Colonic mucosa (tissue), 4 donors: Measurements from ENCODE around the gene MND1. TPM values are rescaled to one million over a fixed set of nuclear protein-coding genes. Genes with fewer than 3 reads are reported as not detected.

Source experiments
- DNase-seq: peaks from one replicate; pipeline ENCODE4 v3.0.0-alpha.2; 2020
- H3K27ac ChIP-seq: fragments of 200-600 bp; one replicate; pipeline ENCODE4 v1.8.0; 2021
- H3K27me3 ChIP-seq: fragments of 200-600 bp; one replicate; pipeline ENCODE4 v1.8.0; 2021
- H3K36me3 ChIP-seq: fragments of 200-600 bp; one replicate; pipeline ENCODE4 v1.8.0; 2021
- H3K4me1 ChIP-seq: fragments of 200-600 bp; one replicate; pipeline ENCODE4 v1.8.0; 2021; ENCODE audit warnings: mild to moderate bottlenecking
- H3K4me3 ChIP-seq: fragments of 200-600 bp; one replicate; pipeline ENCODE4 v1.8.0; 2021
- H3K9ac ChIP-seq, 2 donors: one replicate each; pipeline ENCODE4 v1.7.0; 2013; ENCODE audit warnings: control low read depth in 2 of 2, low read depth in 2 of 2, low read length in 2 of 2
- H3K9me3 ChIP-seq: fragments of 200-600 bp; one replicate; pipeline ENCODE4 v1.8.0; 2021
- CTCF ChIP-seq: fragments of 200-600 bp; IDR thresholded peaks from one replicate; pipeline ENCODE4 v1.8.0; 2022; ENCODE audit warnings: antibody characterized with exemption, mild to moderate bottlenecking
- intact Hi-C: fragments of 100-400 bp; cut with DNase I; formaldehyde crosslinking; loops from one replicate; pipeline ENCODE4 v1.14.1; 2022
- total RNA-seq, 2 donors: library from RNA; stranded (reverse); fragmentation: NEBNext Ultra II Directional in 1 of 2; extraction: Animal tissue kit (Norgen Biotek cat#: 25700) in 1 of 2; gene quantifications; one replicate each; pipeline ENCODE4 v1.2.1, GENCODE V29; 2021
- donor health status: healthy.
- donor health status: DM: no; HTN: no; CAD: no.
- donor health status: DM: no; HTN: no; CAD: no.

The MND1 gene
- total RNA-seq, 2 donors from 2014 or later = 4.8 to 11.7 TPM

DNA sequence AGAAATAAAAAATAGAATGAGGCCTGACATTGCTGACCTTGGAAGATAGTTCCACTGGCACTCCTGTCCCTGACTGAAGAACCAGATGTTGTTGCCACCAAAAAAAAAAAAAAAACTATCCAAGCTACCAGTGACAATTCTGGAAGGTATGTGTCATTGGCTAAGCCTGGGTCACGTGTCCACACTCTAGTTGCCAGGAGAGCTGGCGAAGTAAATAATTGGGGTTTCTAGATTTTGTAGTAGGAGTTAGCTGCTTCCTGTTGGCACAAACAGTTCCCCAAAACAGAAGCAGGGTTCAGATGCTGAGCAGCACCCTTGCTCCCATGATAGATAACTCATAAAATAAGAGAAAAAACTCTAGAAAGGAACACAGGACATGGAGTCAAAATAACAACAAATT lies 20.5 kb downstream of the MND1 start:
- intact Hi-C loops = no loop called here
- TF ChIP-seq CTCF = no peak
- H3K4me1 ChIP-seq = no peaks in the 10 kb centered on the region
- no peaks in the 10 kb centered on the region for H3K27me3 ChIP-seq
- no peak overlapping the region for H3K4me3 ChIP-seq
- DNase-seq = no peak
- no peaks in the 10 kb centered on the region for H3K36me3 ChIP-seq
- no peaks in the 10 kb centered on the region for H3K9me3 ChIP-seq
- H3K9ac ChIP-seq = no peak overlapping the region
- H3K27ac ChIP-seq = no peak overlapping the region

DNA sequence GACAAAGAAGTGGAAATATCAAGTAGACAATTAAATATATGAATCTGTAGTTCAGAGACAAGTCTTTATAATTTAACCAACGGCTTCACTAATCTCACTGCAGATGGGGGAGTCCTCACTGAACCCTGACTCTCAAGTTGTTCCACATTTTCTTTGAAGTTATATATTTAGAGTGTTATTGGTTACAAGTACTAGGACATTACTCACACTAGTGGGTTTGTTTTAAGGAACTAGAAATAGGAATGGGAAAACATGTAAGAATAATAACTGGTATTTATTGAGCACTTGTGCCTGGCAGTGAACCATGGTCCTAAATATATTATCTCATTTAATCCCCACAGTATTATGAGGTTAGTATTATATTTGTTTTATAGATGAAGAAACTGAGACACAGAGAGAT lies 22.0 kb downstream of the MND1 start:
- Histone ChIP-seq H3K4me3 (no peak overlapping the region), H3K27me3 (no peaks in the 10 kb centered on the region), H3K27ac (no peak overlapping the region), H3K9me3 (no peaks in the 10 kb centered on the region), H3K4me1 (no peaks in the 10 kb centered on the region), H3K9ac (no peak overlapping the region), H3K36me3 (no peaks in the 10 kb centered on the region)
- no peak for TF ChIP-seq CTCF
- intact Hi-C loops = no loop called here
- DNase-seq = no peak

DNA sequence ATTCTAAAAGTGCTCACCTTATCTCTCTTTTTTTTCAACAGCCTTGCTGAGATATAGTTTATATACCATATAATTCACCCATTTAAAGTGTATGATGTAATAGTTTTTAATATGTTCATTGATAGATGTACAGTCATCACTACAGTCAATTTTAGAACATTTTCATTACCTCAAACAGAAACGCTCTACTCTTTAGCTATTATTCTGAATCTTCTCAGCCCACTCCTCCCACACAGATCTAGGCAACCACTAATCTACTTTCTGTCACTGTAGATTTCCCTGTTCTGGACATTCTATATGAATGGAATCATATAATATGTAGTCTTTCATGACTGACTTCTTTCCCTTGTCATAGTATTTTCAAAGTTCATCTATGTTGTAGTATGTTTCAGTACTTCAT lies 22.6 kb downstream of the MND1 start:
- no peak for TF ChIP-seq CTCF
- Histone ChIP-seq H3K27ac (no peak overlapping the region), H3K9me3 (no peaks in the 10 kb centered on the region), H3K27me3 (no peaks in the 10 kb centered on the region), H3K4me3 (no peak overlapping the region), H3K4me1 (no peaks in the 10 kb centered on the region), H3K36me3 (no peaks in the 10 kb centered on the region), H3K9ac (no peak overlapping the region)
- DNase-seq = no peak
- intact Hi-C loops = no loop called here

DNA sequence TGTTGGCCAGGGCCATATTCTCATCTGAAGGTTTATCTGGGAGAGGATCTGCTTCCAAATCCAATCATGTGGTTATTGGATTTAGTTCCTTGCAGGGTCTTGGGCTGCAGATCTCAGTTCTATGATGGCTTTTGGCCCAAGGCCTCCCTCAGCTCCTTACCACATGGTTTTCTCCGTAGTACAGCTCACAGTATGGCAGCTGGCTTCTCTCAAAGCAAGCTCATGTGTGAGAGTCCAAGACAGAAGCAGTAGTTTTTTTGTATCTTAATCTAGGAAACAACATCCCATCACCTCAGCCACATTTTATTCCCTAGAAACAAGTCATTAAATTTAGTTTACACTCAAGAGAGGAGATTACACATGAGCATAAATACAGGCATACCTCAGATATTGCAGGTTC lies 24.5 kb downstream of the MND1 start:
- no peaks in the 10 kb centered on the region for H3K9me3 ChIP-seq
- intact Hi-C loops = no loop called here
- no peak overlapping the region for H3K4me3 ChIP-seq
- DNase-seq = no peak
- no peak for TF ChIP-seq CTCF
- no peaks in the 10 kb centered on the region for H3K27me3 ChIP-seq
- no peak overlapping the region for H3K9ac ChIP-seq
- H3K36me3 ChIP-seq = no peaks in the 10 kb centered on the region
- H3K4me1 ChIP-seq = no peaks in the 10 kb centered on the region
- H3K27ac ChIP-seq = no peak overlapping the region

GRCh38 chr4:153371701-153372234 lies 27.3 kb downstream of the MND1 start:
- H3K36me3 ChIP-seq = no peaks in the 10 kb centered on the region
- intact Hi-C loops = no loop called here
- H3K4me3 ChIP-seq = no peak overlapping the region
- H3K4me1 ChIP-seq = no peaks in the 10 kb centered on the region
- H3K9me3 ChIP-seq = no peaks in the 10 kb centered on the region
- DNase-seq = no peak
- H3K27me3 ChIP-seq = no peaks in the 10 kb centered on the region
- no peak overlapping the region for H3K9ac ChIP-seq
- TF ChIP-seq CTCF = no peak
- H3K27ac ChIP-seq = no peak overlapping the region
